ENCODE results near the gene PALMD. TPM values are rescaled to one million over a fixed set of nuclear protein-coding genes. Genes with fewer than 3 reads are reported as not detected.

PALMD gene
- total RNA-seq, 4 donors from 2014 or later: 60.7 to 254 (median 79.1) TPM

- Histone ChIP-seq H3K4me1 (peaks cover 0 to 9% of the 10 kb centered on the region in 2 donors), H3K9me3 (no peaks in the 10 kb centered on the region), H3K36me3 (no peaks in the 10 kb centered on the region), H3K27ac (no peak overlapping the region), H3K4me3 (no peak overlapping the region), H3K27me3 (no peaks in the 10 kb centered on the region)
- ATAC-seq: no peak
- DNase-seq: no peak
- intact Hi-C loops (cut with DNase I; ENCODE audit: low total_unique reads) (no loop called here), in situ Hi-C loops (cut with MboI; ENCODE audit: low sequenced_read_pairs in 4 of 4) (no loop called here)
- TF ChIP-seq POLR2A (IDR thresholded peaks at IDR 0.05): no peak
- TF ChIP-seq, protein P1, sequence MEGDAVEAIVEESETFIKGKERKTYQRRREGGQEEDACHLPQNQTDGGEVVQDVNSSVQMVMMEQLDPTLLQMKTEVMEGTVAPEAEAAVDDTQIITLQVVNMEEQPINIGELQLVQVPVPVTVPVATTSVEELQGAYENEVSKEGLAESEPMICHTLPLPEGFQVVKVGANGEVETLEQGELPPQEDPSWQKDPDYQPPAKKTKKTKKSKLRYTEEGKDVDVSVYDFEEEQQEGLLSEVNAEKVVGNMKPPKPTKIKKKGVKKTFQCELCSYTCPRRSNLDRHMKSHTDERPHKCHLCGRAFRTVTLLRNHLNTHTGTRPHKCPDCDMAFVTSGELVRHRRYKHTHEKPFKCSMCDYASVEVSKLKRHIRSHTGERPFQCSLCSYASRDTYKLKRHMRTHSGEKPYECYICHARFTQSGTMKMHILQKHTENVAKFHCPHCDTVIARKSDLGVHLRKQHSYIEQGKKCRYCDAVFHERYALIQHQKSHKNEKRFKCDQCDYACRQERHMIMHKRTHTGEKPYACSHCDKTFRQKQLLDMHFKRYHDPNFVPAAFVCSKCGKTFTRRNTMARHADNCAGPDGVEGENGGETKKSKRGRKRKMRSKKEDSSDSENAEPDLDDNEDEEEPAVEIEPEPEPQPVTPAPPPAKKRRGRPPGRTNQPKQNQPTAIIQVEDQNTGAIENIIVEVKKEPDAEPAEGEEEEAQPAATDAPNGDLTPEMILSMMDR (IDR thresholded peaks at IDR 0.05 in 4 of 5, conservative IDR thresholded peaks at IDR 0.05 in 1 of 5): no peak
Observed at GRCh38 chr1:99606306-99606705, 39.6 kb upstream of the PALMD start.

DNA sequence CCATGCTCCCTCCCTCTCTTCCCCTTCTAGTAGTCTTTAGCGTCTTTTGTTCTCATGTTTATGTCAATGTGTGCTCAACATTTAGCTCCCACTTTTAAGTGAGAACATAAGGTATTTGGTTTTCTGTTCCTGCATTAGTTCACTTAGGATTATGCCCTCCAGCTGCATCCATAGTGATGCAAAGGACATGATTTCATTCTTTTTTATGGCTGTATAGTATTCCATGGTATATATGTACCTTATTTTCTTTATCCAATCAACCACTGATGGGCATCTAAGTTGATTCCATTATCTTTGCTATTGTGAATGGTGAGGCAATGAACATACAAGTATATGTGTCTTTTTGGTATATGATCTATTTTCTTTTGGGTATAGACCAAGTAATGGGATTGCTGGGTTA is 38.3 kb upstream of the PALMD start:
- Histone ChIP-seq H3K27me3 (no peaks in the 10 kb centered on the region), H3K9me3 (no peaks in the 10 kb centered on the region), H3K27ac (no peak overlapping the region), H3K4me3 (no peak overlapping the region), H3K36me3 (no peaks in the 10 kb centered on the region), H3K4me1 (peaks cover 0 to 8% of the 10 kb centered on the region in 2 donors)
- ATAC-seq: no peak
- TF ChIP-seq, protein P1 (IDR thresholded peaks at IDR 0.05 in 4 of 5, conservative IDR thresholded peaks at IDR 0.05 in 1 of 5): no peak
- no peak for TF ChIP-seq POLR2A (IDR thresholded peaks at IDR 0.05)
- no peak for DNase-seq
- in situ Hi-C loops (cut with MboI; ENCODE audit: low sequenced_read_pairs in 4 of 4) (no loop called here), intact Hi-C loops (cut with DNase I; ENCODE audit: low total_unique reads) (no loop called here)

DNA sequence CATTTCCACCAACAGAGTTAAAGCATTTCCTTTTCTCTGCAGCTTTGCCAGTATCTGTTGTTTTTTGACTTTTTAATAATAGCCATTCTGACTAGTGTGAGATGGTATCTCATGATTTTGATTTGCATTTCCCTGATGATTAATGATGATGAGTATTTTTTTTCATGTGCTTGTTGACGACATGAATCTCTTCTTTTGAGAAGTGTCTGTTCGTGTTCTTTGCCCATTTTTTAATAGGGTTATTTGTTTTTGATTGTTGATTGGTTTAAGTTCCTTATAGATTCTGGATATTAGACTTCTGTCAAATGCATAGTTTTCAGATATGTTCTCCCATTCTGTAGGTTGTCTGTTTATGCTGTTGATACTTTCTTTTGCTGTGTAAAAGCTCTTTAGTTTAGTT is 37.9 kb upstream of the PALMD start:
- intact Hi-C loops (cut with DNase I; ENCODE audit: low total_unique reads) (no loop called here), in situ Hi-C loops (cut with MboI; ENCODE audit: low sequenced_read_pairs in 4 of 4) (no loop called here)
- H3K4me3 ChIP-seq: no peak overlapping the region
- ATAC-seq (no peak), DNase-seq (no peak)
- H3K4me1 ChIP-seq: peaks cover 0 to 4% of the 10 kb centered on the region in 2 donors
- H3K27me3 ChIP-seq: no peaks in the 10 kb centered on the region
- no peak for TF ChIP-seq POLR2A (IDR thresholded peaks at IDR 0.05)
- TF ChIP-seq, protein P1 (IDR thresholded peaks at IDR 0.05 in 4 of 5, conservative IDR thresholded peaks at IDR 0.05 in 1 of 5): no peak
- no peaks in the 10 kb centered on the region for H3K9me3 ChIP-seq
- H3K27ac ChIP-seq: no peak overlapping the region
- H3K36me3 ChIP-seq: no peaks in the 10 kb centered on the region

DNA sequence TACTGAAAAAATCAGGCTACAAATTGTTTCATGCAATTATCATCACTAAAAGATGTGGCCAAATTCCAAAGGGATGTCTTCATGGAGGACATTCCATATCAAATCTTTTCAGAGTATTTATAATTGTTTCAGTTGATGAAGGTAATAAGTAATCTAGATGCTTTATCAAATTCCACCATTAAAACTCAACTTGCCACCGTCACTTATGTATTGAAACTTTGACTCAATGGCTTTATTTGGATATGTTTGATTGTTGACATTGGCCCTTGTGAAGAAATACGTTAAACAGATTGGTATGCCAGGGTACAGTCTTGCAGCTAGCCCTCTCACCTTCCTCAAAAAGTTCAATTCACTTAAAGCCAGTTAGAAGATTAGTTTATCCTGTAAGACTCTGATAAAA is 32.2 kb upstream of the PALMD start:
- intact Hi-C loops (cut with DNase I; ENCODE audit: low total_unique reads): no loop called here
- H3K27ac ChIP-seq: no peak overlapping the region
- no peak for ATAC-seq
- no peak for TF ChIP-seq POLR2A (IDR thresholded peaks at IDR 0.05)
- TF ChIP-seq, protein P1 (IDR thresholded peaks at IDR 0.05 in 4 of 5, conservative IDR thresholded peaks at IDR 0.05 in 1 of 5): no peak
- H3K4me3 ChIP-seq: no peak overlapping the region
- in situ Hi-C loops (cut with MboI; ENCODE audit: low sequenced_read_pairs in 4 of 4): no loop called here
- no peaks in the 10 kb centered on the region for H3K36me3 ChIP-seq
- H3K4me1 ChIP-seq: no peaks in the 10 kb centered on the region
- no peak for DNase-seq
- H3K9me3 ChIP-seq: no peaks in the 10 kb centered on the region
- no peaks in the 10 kb centered on the region for H3K27me3 ChIP-seq

GRCh38 chr1:99614728-99615127 is 31.2 kb upstream of the PALMD start:
- Histone ChIP-seq H3K4me1 (no peaks in the 10 kb centered on the region), H3K27me3 (no peaks in the 10 kb centered on the region), H3K36me3 (no peaks in the 10 kb centered on the region), H3K4me3 (no peak overlapping the region), H3K9me3 (no peaks in the 10 kb centered on the region), H3K27ac (no peak overlapping the region)
- intact Hi-C loops (cut with DNase I; ENCODE audit: low total_unique reads) (no loop called here), in situ Hi-C loops (cut with MboI; ENCODE audit: low sequenced_read_pairs in 4 of 4) (no loop called here)
- TF ChIP-seq, protein P1 (IDR thresholded peaks at IDR 0.05 in 4 of 5, conservative IDR thresholded peaks at IDR 0.05 in 1 of 5): no peak
- TF ChIP-seq POLR2A (IDR thresholded peaks at IDR 0.05): no peak
- ATAC-seq (no peak), DNase-seq (no peak)
